CD4-positive, alpha-beta T cell (primary cell): ENCODE data around the gene TRAK1. TPM values are rescaled to one million over a fixed set of nuclear protein-coding genes. Genes with fewer than 3 reads are reported as not detected.

Source experiments
- ATAC-seq: fragments of 200-7000 bp; cut with Tn5 transposase; one replicate; pipeline ENCODE4 v1.10.0; 2022; ENCODE audit warnings: mild to moderate bottlenecking; ENCODE audit not compliant: poor library complexity
- CTCF ChIA-PET: fragments of 350-600 bp; sonication (Branson Sonifier 250); formaldehyde crosslinking; loops from one replicate; lab custom pipeline; 2021; ENCODE audit warnings: antibody characterized with exemption, inconsistent platforms; lab: Charles Lee
- POLR2A ChIA-PET: fragments of 350-600 bp; sonication (Branson Sonifier 250); formaldehyde crosslinking; loops from one replicate; lab custom pipeline; 2021; ENCODE audit warnings: antibody characterized with exemption, inconsistent platforms; lab: Charles Lee
- DNase-seq, 14 experiments: peaks; one replicate each; pipeline ENCODE4 v3.0.0-alpha.2; 2013 to 2020; ENCODE audit warnings: mixed read lengths in 2 of 14
- H3K27ac ChIP-seq, 2 donors: one replicate each; pipeline versions ENCODE4 v1.5.1 to v1.7.0; 2013; ENCODE audit warnings: low read length in 2 of 2, low read depth in 1 of 2, mild to moderate bottlenecking in 1 of 2
- H3K27me3 ChIP-seq, 2 experiments: 1 replicate in 1 of 2; 2 replicates in 1 of 2; pipeline versions ENCODE4 v1.6.1 to v1.7.0; 2013; ENCODE audit warnings: low read length in 2 of 2, control low read depth in 1 of 2, mild to moderate bottlenecking in 1 of 2, moderate library complexity in 1 of 2; ENCODE audit not compliant: insufficient read depth in 2 of 2, control insufficient read depth in 1 of 2
- H3K36me3 ChIP-seq: one replicate; pipeline ENCODE4 v1.6.1; 2013; ENCODE audit warnings: low read length, control low read depth; ENCODE audit not compliant: insufficient read depth
- H3K4me1 ChIP-seq: one replicate; pipeline ENCODE4 v1.6.1; 2013; ENCODE audit warnings: low read length, control low read depth; ENCODE audit not compliant: insufficient read depth
- H3K4me3 ChIP-seq: one replicate; pipeline ENCODE4 v1.5.1; 2013; ENCODE audit warnings: mild to moderate bottlenecking, low read length, moderate library complexity
- H3K9me3 ChIP-seq, 2 experiments: 1 replicate in 1 of 2; 2 replicates in 1 of 2; pipeline versions ENCODE4 v1.6.1 to v1.7.0; 2013; ENCODE audit warnings: low read length in 2 of 2, mild to moderate bottlenecking in 2 of 2, control low read depth in 1 of 2, moderate library complexity in 1 of 2; ENCODE audit not compliant: control insufficient read depth in 1 of 2, insufficient read depth in 1 of 2
- H3K27ac Mint-ChIP-seq: one replicate; pipeline ENCODE4 v1.8.0; 2020; ENCODE audit warnings: mixed read lengths
- H3K27me3 Mint-ChIP-seq: one replicate; pipeline ENCODE4 v1.8.0; 2021; ENCODE audit warnings: mixed read lengths
- H3K36me3 Mint-ChIP-seq: one replicate; pipeline ENCODE4 v1.8.0; 2021; ENCODE audit warnings: low read depth, mixed read lengths
- H3K4me1 Mint-ChIP-seq: one replicate; pipeline ENCODE4 v1.8.0; 2021; ENCODE audit warnings: low read depth, mixed read lengths
- H3K4me3 Mint-ChIP-seq: one replicate; pipeline ENCODE4 v1.8.0; 2020; ENCODE audit warnings: mild to moderate bottlenecking, mixed read lengths
- H3K9me3 Mint-ChIP-seq: one replicate; pipeline ENCODE4 v1.8.0; 2020; ENCODE audit warnings: mixed read lengths
- intact Hi-C, 2 experiments: fragments of 100-400 bp; cut with DNase I in 1 of 2; cut with micrococcal nuclease in 1 of 2; formaldehyde crosslinking; loops; one replicate each; pipeline versions ENCODE4 v1.15.1 to v1.9.0; 2023 to 2025; cut with DNase I, micrococcal nuclease
- total RNA-seq, 174 experiments: library from RNA in 2 of 174; stranded (reverse) in 2 of 174; gene quantifications; one replicate each; pipeline ENCODE4 v1.2.3 and lab custom pipeline; 2021 to 2026
- TF ChIP-seq, protein P1 (sequence below): fragments of 200-600 bp; IDR thresholded peaks from one replicate; pipeline ENCODE4 v1.8.0; 2022; ENCODE audit warnings: antibody characterized with exemption, mild to moderate bottlenecking

Gene TRAK1
- total RNA-seq, 2 experiments from 2014 or later, result 16.0 to 16.7 TPM

- peak overlapping the region; percentile 48 for H3K27ac Mint-ChIP-seq
- H3K36me3 ChIP-seq, result peaks cover 24% of the 10 kb centered on the region
- peaks cover 23% of the 10 kb centered on the region for H3K4me1 Mint-ChIP-seq
- CTCF ChIA-PET, result interaction anchor here (0.6 to 1.7 kb wide), 15 partner anchors 8 to 547 kb away, joined by 3 to 9 read pairs (median 4); no protein-coding TSS in a partner anchor
- H3K9me3 Mint-ChIP-seq, result no peaks in the 10 kb centered on the region
- H3K4me3 Mint-ChIP-seq, result no peak overlapping the region
- H3K4me1 ChIP-seq, result peaks cover 15% of the 10 kb centered on the region
- H3K27ac ChIP-seq, result no peak overlapping the region
- DNase-seq (peak; percentile 44 to 81 (median 63)), ATAC-seq (peak; percentile 68)
- TF ChIP-seq, protein P1, sequence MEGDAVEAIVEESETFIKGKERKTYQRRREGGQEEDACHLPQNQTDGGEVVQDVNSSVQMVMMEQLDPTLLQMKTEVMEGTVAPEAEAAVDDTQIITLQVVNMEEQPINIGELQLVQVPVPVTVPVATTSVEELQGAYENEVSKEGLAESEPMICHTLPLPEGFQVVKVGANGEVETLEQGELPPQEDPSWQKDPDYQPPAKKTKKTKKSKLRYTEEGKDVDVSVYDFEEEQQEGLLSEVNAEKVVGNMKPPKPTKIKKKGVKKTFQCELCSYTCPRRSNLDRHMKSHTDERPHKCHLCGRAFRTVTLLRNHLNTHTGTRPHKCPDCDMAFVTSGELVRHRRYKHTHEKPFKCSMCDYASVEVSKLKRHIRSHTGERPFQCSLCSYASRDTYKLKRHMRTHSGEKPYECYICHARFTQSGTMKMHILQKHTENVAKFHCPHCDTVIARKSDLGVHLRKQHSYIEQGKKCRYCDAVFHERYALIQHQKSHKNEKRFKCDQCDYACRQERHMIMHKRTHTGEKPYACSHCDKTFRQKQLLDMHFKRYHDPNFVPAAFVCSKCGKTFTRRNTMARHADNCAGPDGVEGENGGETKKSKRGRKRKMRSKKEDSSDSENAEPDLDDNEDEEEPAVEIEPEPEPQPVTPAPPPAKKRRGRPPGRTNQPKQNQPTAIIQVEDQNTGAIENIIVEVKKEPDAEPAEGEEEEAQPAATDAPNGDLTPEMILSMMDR, result peak; percentile 84
- no peaks in the 10 kb centered on the region for H3K27me3 Mint-ChIP-seq
- intact Hi-C loops, result loop anchor here (1.0 to 5.0 kb wide), 4 partner anchors 74 to 1864 kb away; no protein-coding TSS in a partner anchor
- no peaks in the 10 kb centered on the region for H3K27me3 ChIP-seq
- H3K36me3 Mint-ChIP-seq, result peaks cover 68% of the 10 kb centered on the region
- POLR2A ChIA-PET, result interaction anchor here (1.4 kb wide), 2 partner anchors 23 to 25 kb away, joined by 5 to 6 read pairs; no protein-coding TSS in a partner anchor
- H3K4me3 ChIP-seq, result no peak overlapping the region
- H3K9me3 ChIP-seq, result no peaks in the 10 kb centered on the region
Measured at GRCh38 chr3:42190701-42191442, 99.7 kb downstream of the TRAK1 start.

DNA sequence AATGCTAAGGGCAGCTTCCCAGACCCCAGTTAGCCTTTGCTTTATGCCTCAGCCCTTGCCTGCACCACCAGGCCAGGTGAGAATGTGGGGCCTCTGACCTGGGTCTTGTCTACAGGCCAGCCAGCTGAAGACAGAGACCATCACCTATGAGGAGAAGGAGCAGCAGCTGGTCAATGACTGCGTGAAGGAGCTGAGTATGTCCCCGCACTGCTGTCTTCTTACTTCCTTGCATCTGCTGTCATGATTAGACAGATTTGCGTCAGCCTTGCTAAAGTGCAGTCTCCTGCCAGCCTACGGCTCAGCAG is 100.2 kb downstream of the TRAK1 start:
- ChIA-PET POLR2A (interaction anchor here (1.4 kb wide), 2 partner anchors 23 to 25 kb away, joined by 5 to 6 read pairs; no protein-coding TSS in a partner anchor), CTCF (interaction anchor here (0.6 to 1.7 kb wide), 15 partner anchors 9 to 548 kb away, joined by 3 to 9 read pairs (median 4); no protein-coding TSS in a partner anchor)
- Histone ChIP-seq H3K27me3 (no peaks in the 10 kb centered on the region), H3K4me3 (no peak overlapping the region), H3K27ac (no peak overlapping the region), H3K36me3 (peaks cover 28% of the 10 kb centered on the region), H3K4me1 (peaks cover 15% of the 10 kb centered on the region), H3K9me3 (no peaks in the 10 kb centered on the region)
- Mint-ChIP-seq H3K27ac (no peak overlapping the region), H3K4me3 (no peak overlapping the region), H3K27me3 (no peaks in the 10 kb centered on the region), H3K9me3 (no peaks in the 10 kb centered on the region), H3K36me3 (peaks cover 70% of the 10 kb centered on the region), H3K4me1 (peaks cover 23% of the 10 kb centered on the region)
- no peak for DNase-seq
- no peak for ATAC-seq
- intact Hi-C loops, result loop anchor here (1.0 to 5.0 kb wide), 4 partner anchors 74 to 1864 kb away; no protein-coding TSS in a partner anchor
- TF ChIP-seq, protein P1, result no peak

- ChIA-PET CTCF (interaction anchor here (1.6 kb wide), 2 partner anchors 22 to 34 kb away, joined by 4 to 5 read pairs; no protein-coding TSS in a partner anchor), POLR2A (interaction anchor here (1.4 kb wide), 1 partner anchor 23 kb away, joined by 6 read pairs; no protein-coding TSS in a partner anchor)
- intact Hi-C loops, result loop anchor here in 1 of 2 experiments (5.0 kb wide), 2 partner anchors 295 to 1865 kb away; no protein-coding TSS in a partner anchor
- H3K27me3 ChIP-seq, result no peaks in the 10 kb centered on the region
- peaks cover 33% of the 10 kb centered on the region for H3K36me3 ChIP-seq
- Mint-ChIP-seq H3K4me1 (peaks cover 23% of the 10 kb centered on the region), H3K4me3 (no peak overlapping the region), H3K36me3 (peaks cover 61% of the 10 kb centered on the region), H3K9me3 (no peaks in the 10 kb centered on the region), H3K27me3 (no peaks in the 10 kb centered on the region), H3K27ac (no peak overlapping the region)
- DNase-seq, result peak in 2 of 14 experiments; percentile 38 to 41
- no peak overlapping the region for H3K4me3 ChIP-seq
- ATAC-seq, result no peak
- TF ChIP-seq, protein P1, result no peak
- H3K4me1 ChIP-seq, result peaks cover 15% of the 10 kb centered on the region
- no peaks in the 10 kb centered on the region for H3K9me3 ChIP-seq
- H3K27ac ChIP-seq, result no peak overlapping the region
Measured at GRCh38 chr3:42192334-42193200, 101.4 kb downstream of the TRAK1 start.
